Measurements from ENCODE around the gene TPO.

TPO gene

DNA sequence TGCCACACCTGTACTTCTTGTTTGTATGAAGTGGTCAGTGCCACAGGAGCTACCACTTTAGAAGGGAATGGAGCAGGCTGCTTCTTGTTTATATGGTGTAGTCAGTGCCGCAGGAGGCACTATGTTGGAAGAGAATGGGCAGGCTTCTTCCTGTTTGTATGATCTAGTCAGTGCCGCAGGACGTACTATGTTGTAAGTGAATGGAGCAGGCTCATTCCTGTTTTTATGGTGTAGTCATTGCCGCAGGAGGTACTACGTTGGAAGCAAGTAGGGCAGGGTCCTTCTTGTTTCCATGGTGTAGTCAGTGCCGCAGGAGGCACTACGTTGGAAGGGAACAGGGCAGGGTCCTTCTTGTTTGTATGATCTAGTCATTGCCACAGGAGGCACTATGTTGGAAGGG is 27.3 kb downstream of the TPO start:
- no peak for DNase-seq (ENCODE audit: insufficient read length, low spot score)
- no peak for FAIRE-seq

DNA sequence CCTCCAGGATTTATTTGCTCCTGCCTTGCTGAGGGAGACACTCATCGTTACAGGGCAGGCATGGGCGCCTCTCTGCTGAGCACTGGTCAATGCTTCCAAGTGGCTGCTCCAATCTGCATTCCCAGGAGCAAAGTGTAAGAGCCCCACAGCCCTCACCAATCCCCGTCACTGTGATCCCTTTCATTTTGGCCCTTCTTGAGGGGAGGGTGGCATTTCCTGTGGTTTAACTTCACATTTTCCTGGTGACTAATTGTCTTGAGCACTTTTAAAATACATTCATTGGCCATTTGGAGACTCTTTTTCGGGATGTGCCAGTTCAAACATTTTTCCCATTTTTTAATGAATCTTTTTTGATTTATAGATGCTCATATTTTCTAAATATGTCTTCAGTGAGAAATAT is 33.0 kb downstream of the TPO start:
- FAIRE-seq (no peak), DNase-seq (ENCODE audit: insufficient read length, low spot score) (no peak)

DNA sequence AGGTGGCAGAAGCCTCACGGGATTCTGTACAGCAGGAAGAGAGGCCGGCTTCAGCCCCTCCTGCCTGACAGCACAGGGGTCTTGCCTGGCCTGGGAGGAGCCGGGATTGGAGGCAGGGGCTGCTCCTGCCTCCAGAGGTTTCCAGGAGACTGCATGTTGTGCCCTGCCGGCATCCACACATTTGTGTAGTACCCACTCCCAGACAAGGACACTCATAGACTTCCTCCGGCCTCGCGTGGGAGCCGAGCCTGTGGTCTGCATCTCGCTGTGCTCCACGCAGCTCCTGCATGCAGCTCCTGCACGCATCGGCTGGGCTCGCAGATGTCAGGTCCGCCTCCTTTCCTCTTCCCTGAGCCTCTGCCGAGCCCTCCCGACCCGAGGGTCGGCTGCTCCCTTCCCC is 34.7 kb downstream of the TPO start:
- DNase-seq (ENCODE audit: insufficient read length, low spot score) (no peak), FAIRE-seq (no peak)

DNA sequence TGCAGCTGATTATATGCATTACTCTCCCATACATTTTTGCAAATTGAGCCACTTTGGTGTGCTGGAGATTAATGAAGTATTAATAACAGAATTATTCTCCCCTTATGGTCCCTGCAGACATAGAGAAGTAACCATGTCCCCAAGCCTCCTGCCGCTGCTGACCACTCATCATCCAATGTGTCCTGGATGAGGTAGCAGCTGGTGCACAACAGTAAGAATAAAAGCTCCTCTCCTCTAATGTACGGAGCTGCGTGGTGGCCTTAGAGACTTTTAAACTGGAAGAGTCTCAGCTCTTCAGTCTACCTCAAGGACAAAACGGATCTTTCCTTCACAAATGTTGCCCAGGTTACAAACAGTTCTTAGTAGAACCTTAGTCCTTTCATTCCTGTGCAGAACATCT is 37.7 kb downstream of the TPO start:
- FAIRE-seq (no peak), DNase-seq (ENCODE audit: insufficient read length, low spot score) (no peak)

DNA sequence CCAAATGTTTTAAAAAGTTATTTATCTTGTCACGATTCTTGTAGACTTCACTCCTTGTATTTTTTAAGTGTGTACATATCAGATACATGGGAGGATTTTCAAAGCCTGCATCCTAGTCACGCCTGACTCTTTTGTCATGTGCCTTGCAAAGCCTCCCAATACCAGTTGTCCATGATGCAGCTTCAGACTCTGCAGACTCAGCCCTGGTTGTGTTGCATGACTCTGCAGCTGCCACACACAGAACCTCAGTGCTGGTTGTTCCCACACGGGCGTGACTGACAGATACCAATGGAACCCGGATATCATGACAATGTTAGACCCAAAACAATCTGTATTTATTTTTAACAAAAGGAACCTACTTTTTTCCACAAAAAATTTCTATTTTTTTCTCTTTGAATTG is 38.2 kb downstream of the TPO start:
- DNase-seq (ENCODE audit: insufficient read length, low spot score), result no peak
- no peak for FAIRE-seq

DNA sequence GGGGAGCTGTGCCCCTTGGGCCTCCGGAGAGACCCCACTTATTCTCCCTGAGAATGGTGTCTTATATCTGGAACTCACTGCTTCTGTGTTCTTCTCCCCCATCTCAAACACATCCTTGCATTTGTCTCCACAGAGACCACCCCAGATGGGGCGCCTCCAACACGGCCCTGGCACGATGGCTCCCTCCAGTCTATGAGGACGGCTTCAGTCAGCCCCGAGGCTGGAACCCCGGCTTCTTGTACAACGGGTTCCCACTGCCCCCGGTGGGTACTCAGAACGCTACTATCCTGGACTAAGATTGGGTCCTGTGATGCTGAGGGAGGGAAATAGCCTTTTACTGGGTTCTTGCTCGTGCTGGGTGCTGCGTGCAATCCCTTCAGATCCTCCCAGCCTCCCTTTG is 40.3 kb downstream of the TPO start:
- DNase-seq (ENCODE audit: insufficient read length, low spot score) (no peak), FAIRE-seq (no peak)

DNA sequence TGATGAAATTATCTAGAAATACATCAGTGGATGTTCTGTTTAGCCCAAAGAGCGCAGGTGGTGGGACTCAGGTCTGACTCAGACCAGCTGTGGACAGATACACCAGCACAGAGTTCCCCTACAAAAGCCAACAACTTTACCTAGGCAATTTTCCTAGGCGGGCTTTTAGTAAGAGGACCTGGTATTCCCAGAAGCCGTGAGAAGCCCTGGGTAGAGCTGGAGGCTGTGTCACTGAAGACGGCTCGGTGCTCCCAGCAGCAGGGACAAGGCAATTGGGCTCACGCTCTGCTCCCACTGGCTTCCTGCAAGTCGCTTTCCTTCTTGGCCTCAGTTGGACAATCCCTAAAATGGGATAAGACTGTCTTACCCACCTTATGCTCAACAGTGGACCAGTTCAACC is 41.1 kb downstream of the TPO start:
- no peak for DNase-seq (ENCODE audit: insufficient read length, low spot score)
- FAIRE-seq, result no peak

DNA sequence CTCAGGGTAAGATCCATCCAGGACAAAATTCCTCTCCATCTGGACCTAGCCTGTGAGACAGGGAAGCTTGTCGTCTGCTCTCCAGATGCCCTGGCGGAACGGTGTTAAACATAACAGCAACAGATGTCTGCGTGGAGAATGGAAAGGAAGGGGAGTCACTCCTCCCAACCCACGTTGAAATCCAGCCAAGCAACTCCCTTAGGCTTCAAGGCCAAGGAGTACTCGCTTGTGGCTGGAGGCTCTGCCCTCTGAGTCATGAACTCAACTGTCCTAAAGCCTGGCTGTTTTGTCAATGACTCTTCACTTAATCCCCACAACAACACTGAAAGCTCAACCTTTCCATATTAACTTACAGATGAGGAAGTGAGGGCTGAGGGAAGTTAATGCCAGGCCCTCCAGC is 42.2 kb downstream of the TPO start:
- no peak for DNase-seq (ENCODE audit: insufficient read length, low spot score)
- FAIRE-seq, result no peak

DNA sequence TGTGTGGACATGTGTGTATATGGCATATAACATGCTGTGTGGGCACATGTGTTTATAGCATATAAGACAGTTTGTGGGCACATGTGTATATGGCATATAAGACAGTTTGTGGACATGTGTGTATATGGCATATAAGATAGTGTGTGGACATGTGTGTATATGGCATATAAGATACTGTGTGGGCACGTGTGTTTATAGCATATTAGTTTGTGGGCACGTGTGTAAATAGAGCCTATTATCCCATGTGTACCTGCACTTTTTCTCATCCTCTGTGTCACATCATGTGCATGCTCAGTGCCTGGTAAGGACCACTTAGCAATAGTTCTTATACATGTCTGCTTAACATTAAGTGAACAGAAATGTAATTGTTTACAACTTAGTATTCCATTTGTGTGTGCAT is 45.2 kb downstream of the TPO start:
- FAIRE-seq (peak; percentile 99), DNase-seq (ENCODE audit: insufficient read length, low spot score) (no peak)

DNA sequence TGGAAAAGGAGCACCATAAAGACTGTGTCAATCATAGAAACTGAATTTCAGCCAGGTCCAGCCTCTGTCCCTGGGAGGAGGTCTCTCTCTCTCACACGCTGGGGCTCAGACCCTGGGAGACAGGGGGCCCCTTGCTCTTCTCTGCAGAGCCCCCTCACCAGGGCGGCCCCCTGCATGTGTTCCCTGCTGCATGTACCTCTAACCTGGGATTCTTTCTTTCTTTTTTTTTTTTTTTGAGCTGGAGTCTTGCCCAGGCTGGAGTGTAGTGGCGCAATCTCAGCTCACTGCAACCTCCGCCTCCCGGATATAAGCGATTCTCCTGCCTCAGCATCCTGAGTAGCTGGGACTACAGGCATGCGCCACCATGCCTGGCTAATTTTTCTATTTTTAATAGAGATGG is 46.5 kb downstream of the TPO start:
- no peak for DNase-seq (ENCODE audit: insufficient read length, low spot score)
- no peak for FAIRE-seq

DNA sequence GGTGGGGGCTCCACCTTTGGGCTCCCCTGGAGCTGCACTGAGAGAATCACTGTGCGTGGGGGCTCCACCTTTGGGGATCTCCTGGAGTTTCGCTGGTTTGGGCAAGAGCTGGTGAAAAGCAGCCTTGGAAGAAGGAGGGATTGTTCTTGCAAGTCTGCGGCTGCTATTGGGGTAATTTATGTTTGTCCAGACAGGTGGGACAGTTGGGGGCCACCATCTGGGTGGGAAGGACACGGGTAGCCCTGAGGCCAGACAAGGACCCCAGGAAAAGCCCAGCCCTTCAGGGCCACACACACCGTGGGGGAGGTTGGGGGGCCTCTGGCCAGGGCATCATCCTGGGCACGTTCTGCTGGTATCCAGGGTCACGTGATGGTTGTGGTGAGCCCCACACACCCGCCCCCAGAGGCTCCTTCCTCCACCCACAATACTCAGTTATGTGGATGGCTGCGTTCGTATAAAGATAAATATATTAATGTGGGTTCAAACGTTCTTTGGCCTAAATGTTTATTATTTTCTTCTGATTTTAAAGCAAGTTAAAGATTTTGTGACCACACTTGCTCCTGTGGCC is 47.7 kb downstream of the TPO start:
- FAIRE-seq (no peak), DNase-seq (ENCODE audit: insufficient read length, low spot score) (no peak)

DNA sequence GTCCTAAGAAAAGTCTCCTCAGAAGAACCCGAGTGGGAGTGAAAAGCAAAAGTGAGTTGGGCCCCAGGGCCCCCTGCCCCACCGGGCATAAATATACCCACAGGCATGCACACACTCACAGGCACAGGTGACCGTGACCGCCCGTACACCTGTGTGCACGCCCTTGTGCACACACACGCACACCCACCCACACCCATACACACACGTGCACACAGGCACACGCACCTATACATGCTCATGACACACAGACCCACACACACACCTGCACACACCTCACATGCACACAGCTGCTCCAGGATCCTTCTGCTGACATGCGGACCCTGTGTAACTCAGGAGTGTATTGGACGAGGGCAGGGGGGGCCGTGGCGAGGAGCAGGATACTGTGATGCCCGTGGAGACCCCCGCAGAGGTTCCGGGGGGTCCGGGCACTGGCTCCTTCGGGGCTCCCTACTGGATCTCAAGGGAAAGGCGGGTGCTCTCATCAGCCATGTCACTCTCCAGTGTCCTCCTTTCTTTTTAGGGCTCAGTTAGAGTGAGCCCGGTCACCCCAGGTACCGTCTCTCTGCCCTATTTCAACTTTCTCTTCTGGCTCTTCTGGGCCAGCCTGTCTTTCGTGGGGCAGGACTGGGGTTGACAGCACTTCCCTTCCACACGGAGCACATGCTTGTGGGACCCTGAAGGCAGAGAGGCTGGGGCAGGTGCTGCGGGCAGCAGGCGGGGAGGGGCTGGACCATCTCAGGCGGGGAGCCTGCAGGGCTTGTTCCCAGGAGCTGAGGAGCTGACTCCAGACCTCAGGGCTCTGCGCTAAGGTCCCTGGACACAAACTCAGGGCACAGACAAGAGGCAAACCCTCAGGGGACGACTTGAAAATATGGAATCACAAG is 48.5 kb downstream of the TPO start:
- DNase-seq (ENCODE audit: insufficient read length, low spot score) (no peak), FAIRE-seq (peak; percentile 92)

DNA sequence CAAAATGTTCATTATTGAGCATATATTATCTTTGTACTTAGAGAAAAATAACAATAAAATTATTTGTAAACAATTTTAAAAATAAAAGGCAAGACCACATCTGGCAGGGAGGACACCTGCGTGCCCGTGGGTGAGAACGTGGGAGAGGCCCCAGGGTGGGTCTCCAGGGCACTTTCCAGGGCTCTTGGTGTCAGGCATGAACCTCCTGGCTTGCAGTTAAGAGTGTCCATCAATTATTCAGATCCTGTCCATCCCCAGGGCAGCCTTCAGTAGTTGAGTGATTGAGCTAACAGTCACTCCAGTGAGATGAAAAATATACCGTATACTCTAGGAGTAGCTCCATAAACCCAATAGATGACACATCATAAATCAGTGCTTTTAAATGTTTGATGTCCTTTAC is 49.7 kb downstream of the TPO start:
- DNase-seq (ENCODE audit: insufficient read length, low spot score) (no peak), FAIRE-seq (no peak)

DNA sequence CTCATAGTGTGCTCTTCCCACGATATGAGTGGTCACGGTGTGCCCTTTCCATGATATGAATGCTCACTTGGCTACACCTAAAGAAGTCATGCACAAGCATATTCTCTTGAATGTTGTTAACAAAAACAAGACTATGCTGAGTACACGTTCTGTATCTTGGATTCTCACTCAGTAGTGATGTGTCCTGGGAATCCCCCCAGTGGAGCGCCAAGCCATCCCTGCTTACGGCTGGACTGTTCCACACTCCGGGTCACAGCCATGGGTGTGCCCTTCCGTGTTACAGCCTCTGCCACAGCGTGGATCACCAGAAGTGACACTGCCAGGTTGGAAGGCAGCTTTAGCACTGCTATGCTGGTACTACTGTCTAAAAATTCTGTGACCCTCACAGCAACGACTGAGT is 59.1 kb downstream of the TPO start:
- FAIRE-seq, result peak; percentile 66

DNA sequence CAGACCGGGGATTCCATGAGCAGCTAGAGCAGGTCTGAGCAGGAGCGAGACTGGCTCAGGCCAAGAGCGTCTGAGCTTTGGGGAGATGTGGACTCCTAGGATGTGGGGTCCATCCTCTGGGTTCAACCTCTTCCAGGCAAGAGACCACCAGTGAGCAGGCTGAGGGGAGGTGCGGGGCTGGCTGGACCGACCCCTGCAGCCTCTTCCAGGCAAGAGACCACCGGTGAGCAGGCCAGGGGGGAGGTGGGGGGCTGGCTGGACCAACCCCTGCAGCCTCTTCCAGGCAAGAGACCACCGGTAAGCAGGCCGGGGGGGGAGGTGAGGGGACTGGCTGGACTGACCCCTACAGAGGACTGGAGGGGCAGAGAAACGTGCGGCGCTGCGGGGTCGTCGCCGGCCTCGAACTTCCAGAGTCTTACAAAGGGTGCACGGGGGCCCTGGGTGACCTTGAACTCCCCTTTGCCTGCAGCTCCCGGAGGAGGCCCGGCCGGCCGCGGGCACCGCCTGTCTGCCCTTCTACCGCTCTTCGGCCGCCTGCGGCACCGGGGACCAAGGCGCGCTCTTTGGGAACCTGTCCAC is 63.4 kb downstream of the TPO start:
- DNase-seq (ENCODE audit: insufficient read length, low spot score) (no peak), FAIRE-seq (no peak)

More for the DNA sequence above, 59.1 kb downstream of the TPO start:
- DNase-seq (ENCODE audit: insufficient read length, low spot score), result no peak

DNA sequence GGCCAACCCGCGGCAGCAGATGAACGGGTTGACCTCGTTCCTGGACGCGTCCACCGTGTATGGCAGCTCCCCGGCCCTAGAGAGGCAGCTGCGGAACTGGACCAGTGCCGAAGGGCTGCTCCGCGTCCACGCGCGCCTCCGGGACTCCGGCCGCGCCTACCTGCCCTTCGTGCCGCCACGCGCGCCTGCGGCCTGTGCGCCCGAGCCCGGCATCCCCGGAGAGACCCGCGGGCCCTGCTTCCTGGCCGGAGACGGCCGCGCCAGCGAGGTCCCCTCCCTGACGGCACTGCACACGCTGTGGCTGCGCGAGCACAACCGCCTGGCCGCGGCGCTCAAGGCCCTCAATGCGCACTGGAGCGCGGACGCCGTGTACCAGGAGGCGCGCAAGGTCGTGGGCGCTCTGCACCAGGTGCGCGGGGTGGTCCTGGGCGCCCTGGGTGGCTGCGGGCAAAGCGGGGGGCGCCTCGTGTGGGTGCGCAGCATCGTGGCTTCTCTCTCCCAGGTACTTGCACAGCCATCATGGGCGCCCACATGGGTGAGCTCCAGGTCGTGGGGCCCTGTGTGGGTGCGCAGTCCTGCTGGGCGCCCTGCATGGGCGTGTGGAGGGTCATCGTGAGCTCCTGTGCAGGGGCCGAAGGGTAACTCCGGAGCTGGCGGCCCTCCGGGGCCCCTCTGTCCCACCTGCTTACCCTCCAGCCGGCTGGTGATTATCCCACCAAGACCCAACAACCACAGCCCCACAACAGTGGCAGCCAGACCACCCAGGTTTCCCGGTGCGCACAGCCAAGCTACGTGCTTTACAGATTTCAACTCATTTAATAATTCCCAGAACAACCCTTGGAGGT is 64.2 kb downstream of the TPO start:
- FAIRE-seq (no peak), DNase-seq (ENCODE audit: insufficient read length, low spot score) (no peak)

DNA sequence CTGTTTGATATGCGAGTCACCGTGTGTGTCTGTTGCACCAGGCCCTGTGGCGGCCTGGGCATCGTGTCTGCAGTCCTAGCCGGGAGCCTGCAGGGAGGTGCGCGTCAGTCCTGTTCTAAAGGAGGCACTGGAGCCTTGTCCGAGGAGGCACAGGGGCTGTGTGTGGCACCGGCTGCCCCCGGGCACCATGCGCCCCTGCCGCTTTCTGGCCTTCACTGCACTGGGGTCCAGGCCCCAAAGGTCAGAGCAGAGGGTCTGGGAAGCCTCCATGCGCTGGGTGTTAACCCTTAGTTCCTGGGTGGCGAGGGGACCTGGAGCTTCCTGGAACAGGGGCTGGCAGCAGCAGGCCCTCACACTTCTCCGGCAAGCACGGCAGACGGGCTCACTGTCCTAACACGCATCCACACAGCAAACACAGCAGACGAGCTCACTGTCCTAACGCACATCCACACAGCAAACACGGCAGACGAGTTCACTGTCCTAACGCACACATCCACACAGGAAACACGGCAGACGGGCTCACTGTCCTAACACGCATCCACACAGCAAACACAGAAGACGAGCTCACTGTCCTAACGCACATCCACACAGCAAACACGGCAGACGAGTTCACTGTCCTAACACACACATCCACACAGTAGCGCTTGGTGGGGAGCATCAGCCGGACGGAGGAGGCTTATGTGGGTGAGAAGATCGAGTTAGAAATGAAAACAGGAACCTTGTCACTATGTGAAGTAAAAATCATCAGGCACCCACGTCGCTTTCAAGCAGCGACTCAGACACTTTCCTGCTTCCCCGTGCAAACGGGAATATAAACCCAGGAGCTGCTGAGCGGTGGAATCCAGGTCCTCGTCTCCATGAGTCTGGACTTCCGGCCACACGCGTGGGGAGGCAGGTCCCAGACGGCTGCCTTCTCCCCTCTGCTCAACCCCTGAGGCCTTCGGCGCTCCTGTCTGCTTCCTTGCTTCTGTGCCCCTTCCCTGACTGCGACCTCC is 65.3 kb downstream of the TPO start:
- FAIRE-seq (peak; percentile 93), DNase-seq (ENCODE audit: insufficient read length, low spot score) (no peak)

DNA sequence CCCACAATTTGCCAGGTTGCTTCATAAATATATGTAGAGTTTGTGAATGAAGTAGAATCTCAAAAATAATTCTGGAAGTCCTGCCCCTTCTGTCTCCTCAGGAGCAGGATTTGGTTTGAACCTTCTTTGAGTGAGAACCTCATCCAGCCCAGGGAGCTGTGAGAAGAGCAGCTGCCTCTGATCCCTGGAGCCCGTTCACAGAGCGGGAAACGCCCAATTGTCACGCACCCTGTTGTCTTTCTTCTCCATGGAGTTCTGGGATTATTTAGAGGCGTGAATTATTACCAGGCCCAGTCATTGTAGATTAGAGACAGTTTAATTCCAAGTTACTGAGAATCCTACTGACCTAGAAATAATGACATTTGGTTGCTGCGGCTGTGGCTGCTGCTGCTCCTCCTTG is 66.1 kb downstream of the TPO start:
- no peak for DNase-seq (ENCODE audit: insufficient read length, low spot score)
- no peak for FAIRE-seq

DNA sequence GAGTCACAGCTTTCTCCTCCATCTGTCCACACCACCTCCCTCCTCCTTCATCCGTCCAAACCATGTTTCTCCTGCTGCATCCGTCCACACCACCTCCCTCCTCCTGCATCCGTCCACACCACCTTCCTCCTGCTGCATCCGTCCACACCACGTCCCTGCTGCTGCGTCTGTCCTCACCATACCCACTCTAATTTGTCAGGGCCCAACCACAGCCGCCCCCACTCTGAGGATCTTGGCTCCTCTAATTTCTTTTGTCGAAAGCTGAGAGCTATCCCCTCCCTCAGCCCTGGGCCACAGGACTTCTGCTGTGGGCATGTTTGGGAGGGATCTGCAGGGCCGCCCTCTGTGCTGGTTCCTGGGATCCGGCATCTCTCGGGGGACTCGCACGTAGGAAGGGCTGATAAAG is 67.4 kb downstream of the TPO start:
- DNase-seq (ENCODE audit: insufficient read length, low spot score) (no peak), FAIRE-seq (peak; percentile 46)
